ENCODE results near the gene CNTNAP2.
"Not testable (repeated sequence)": the region's sequence is repeated elsewhere in the genome, so short reads cannot be mapped to it uniquely, and the experiment has no call there.

- not testable (repeated sequence) for TF ChIP-seq CTCF (IDR thresholded peaks at IDR 0.05); POLR2AphosphoS5 (IDR thresholded peaks at IDR 0.05; ENCODE audit: insufficient read depth in 1 of 2, low read depth in 1 of 2); POLR2A (IDR thresholded peaks at IDR 0.05)
These were observed 74.8 kb downstream of the CNTNAP2 start for GRCh38 chr7:146191428-146191827.
